ENCODE measurements around the gene FLVCR2. TPM values are rescaled to one million over a fixed set of nuclear protein-coding genes. Genes with fewer than 3 reads are reported as not detected.

Gene FLVCR2
- total RNA-seq, 6 experiments from 2014 or later = 0.27 to 3.1 (median 1.8) TPM

DNA sequence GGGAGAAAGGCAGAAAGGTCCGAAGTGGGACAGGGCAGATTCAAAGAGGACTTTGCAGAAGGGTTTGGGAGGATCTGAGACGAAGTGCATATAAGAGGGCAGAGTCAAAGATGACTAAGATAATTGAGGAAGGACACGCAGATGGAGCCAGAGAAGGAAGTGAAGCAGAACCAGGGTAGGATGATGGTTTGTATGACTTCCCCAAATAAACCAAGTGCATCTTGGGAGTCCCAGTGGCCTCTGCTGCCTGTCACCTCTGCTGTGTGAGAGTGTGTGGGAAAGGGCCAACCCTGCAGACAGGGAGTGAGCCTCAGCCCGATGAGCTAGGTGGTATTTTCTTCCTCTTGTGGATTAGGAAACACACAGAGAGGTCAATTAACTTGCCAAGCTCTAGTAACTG is 36.8 kb downstream of the FLVCR2 start:
- Mint-ChIP-seq H3K27ac (no peak overlapping the region), H3K27me3 (ENCODE audit: insufficient read depth) (peaks cover 31% of the 10 kb centered on the region), H3K4me3 (no peak overlapping the region), H3K9me3 (peaks cover 20% of the 10 kb centered on the region; the same call in 1 of the 2 replicates), H3K36me3 (ENCODE audit: low read depth) (peaks cover 6% of the 10 kb centered on the region; the same call in 1 of the 2 replicates), H3K4me1 (ENCODE audit: low read depth) (no peaks in the 10 kb centered on the region)
- no peak for DNase-seq
- TF ChIP-seq, protein P1, sequence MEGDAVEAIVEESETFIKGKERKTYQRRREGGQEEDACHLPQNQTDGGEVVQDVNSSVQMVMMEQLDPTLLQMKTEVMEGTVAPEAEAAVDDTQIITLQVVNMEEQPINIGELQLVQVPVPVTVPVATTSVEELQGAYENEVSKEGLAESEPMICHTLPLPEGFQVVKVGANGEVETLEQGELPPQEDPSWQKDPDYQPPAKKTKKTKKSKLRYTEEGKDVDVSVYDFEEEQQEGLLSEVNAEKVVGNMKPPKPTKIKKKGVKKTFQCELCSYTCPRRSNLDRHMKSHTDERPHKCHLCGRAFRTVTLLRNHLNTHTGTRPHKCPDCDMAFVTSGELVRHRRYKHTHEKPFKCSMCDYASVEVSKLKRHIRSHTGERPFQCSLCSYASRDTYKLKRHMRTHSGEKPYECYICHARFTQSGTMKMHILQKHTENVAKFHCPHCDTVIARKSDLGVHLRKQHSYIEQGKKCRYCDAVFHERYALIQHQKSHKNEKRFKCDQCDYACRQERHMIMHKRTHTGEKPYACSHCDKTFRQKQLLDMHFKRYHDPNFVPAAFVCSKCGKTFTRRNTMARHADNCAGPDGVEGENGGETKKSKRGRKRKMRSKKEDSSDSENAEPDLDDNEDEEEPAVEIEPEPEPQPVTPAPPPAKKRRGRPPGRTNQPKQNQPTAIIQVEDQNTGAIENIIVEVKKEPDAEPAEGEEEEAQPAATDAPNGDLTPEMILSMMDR (IDR thresholded peaks at IDR 0.05) = no peak

DNA sequence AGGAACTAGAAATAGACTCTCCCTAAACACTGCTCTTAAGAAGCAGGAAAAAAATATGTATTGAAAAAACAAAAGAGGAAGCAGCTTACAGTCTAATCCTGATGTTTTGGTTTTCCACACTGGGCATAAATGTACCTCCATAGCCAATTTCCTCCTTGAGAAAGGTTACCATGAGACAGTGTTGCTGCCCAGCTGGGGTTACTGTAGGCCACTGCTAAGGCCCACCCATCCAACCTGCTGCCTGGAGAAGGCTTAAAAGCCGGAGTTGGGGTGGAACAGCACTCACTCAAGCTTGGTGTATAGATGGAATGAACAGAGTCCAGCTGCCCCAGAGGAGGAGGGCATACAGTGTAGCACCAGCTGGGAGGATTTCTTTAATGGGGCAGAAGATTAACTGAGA is 41.1 kb downstream of the FLVCR2 start:
- TF ChIP-seq, protein P1 (IDR thresholded peaks at IDR 0.05) = no peak
- H3K36me3 Mint-ChIP-seq (ENCODE audit: low read depth) = no peaks in the 10 kb centered on the region; the same call in 1 of the 2 replicates
- no peak overlapping the region for H3K27ac Mint-ChIP-seq
- no peak overlapping the region for H3K4me3 Mint-ChIP-seq
- H3K9me3 Mint-ChIP-seq = peaks cover 6% of the 10 kb centered on the region; the same call in 1 of the 2 replicates
- peaks cover 14% of the 10 kb centered on the region for H3K27me3 Mint-ChIP-seq (ENCODE audit: insufficient read depth)
- no peak for DNase-seq
- H3K4me1 Mint-ChIP-seq (ENCODE audit: low read depth) = no peaks in the 10 kb centered on the region

GRCh38 chr14:75625034-75625433 is 46.6 kb downstream of the FLVCR2 start:
- peaks cover 16% of the 10 kb centered on the region for H3K27me3 Mint-ChIP-seq (ENCODE audit: insufficient read depth)
- H3K4me1 Mint-ChIP-seq (ENCODE audit: low read depth) = no peaks in the 10 kb centered on the region
- DNase-seq = no peak
- H3K4me3 Mint-ChIP-seq = no peak overlapping the region
- TF ChIP-seq, protein P1 (IDR thresholded peaks at IDR 0.05) = no peak
- no peak overlapping the region for H3K27ac Mint-ChIP-seq
- no peaks in the 10 kb centered on the region for H3K36me3 Mint-ChIP-seq (ENCODE audit: low read depth)
- no peaks in the 10 kb centered on the region for H3K9me3 Mint-ChIP-seq

DNA sequence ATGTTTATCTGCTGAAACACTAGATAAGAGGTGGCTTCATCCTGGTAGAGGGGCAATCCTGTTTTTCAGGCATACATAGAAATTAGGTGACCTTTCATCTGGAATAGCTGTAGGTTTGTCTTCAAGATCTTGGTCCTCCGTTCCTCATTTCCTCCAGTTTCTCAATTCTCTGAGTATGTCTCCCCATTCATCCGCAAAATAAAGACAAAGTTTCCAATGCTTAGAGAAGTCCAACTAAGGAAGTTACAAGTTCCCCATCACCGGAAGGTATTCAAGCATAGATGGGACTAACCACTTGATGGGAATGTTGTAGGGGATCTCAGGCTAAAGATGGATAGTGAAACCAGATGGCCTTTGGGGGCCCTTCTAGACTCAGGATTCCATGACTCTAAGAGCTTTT is 48.0 kb downstream of the FLVCR2 start:
- no peaks in the 10 kb centered on the region for H3K4me1 Mint-ChIP-seq (ENCODE audit: low read depth)
- H3K27ac Mint-ChIP-seq = no peak overlapping the region
- no peak overlapping the region for H3K4me3 Mint-ChIP-seq
- no peaks in the 10 kb centered on the region for H3K36me3 Mint-ChIP-seq (ENCODE audit: low read depth)
- TF ChIP-seq, protein P1 (IDR thresholded peaks at IDR 0.05) = no peak
- H3K9me3 Mint-ChIP-seq = no peaks in the 10 kb centered on the region
- no peak for DNase-seq
- peaks cover 20% of the 10 kb centered on the region for H3K27me3 Mint-ChIP-seq (ENCODE audit: insufficient read depth)

DNA sequence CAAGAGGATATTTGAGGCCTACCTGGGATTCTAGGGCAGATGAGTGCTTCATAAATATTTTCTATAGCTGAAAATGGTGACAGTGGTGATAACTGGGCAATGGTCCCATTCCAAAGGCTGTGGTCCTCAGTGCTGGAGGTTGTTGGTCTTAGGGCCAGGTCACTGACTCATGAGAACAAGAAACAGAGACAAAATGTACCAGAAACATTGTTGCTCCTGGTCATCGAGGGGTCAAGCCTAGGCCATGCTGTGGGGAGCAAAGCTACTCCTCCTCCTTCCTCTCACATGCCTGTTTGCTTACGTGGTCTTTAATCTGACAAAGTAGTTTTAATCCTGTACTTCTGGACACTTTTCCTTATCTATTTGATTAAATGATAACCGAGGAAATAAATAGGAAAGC is 48.4 kb downstream of the FLVCR2 start:
- no peak overlapping the region for H3K4me3 Mint-ChIP-seq
- H3K27ac Mint-ChIP-seq = no peak overlapping the region
- no peaks in the 10 kb centered on the region for H3K4me1 Mint-ChIP-seq (ENCODE audit: low read depth)
- H3K9me3 Mint-ChIP-seq = no peaks in the 10 kb centered on the region
- TF ChIP-seq, protein P1 (IDR thresholded peaks at IDR 0.05) = no peak
- no peak for DNase-seq
- peaks cover 20% of the 10 kb centered on the region for H3K27me3 Mint-ChIP-seq (ENCODE audit: insufficient read depth)
- no peaks in the 10 kb centered on the region for H3K36me3 Mint-ChIP-seq (ENCODE audit: low read depth)

DNA sequence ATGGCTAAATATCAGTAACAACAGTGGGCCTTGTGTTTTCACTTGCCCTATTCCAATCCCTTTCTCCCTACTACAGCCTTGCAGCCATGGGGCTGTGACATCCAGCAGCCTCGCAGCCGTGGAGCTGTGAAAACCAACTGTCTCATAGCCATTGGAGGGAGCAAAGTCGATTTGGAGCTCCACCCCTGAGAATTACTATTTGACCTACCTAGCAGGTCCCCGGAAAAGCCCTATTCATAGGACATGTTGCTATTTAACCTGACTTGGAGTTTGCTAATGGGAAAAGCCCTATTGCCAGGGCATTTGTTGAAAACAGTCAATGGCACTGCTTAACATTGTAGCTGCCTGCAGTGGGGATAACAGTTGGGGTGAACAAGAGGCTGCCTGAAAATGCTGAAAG is 49.0 kb downstream of the FLVCR2 start:
- H3K27me3 Mint-ChIP-seq (ENCODE audit: insufficient read depth) = peaks cover 15% of the 10 kb centered on the region
- no peak overlapping the region for H3K4me3 Mint-ChIP-seq
- H3K4me1 Mint-ChIP-seq (ENCODE audit: low read depth) = no peaks in the 10 kb centered on the region
- TF ChIP-seq, protein P1 (IDR thresholded peaks at IDR 0.05) = no peak
- no peaks in the 10 kb centered on the region for H3K9me3 Mint-ChIP-seq
- no peak overlapping the region for H3K27ac Mint-ChIP-seq
- DNase-seq = no peak
- H3K36me3 Mint-ChIP-seq (ENCODE audit: low read depth) = no peaks in the 10 kb centered on the region

Data from HFFc6 (cell line).